OCI-LY3 (cell line): ENCODE data around the gene ZNF497.
"Not testable (repeated sequence)": the region's sequence is repeated elsewhere in the genome, so short reads cannot be mapped to it uniquely, and the experiment has no call there.

Source experiments
- H2AFZ ChIP-seq: fragments of 200-600, 300-600 bp; shearing (Covaris generic); 2 replicates; pipeline ENCODE4 v1.6.0; 2014; ENCODE audit warnings: antibody characterized with exemption, low read depth, low read length
- H3K27ac ChIP-seq: fragments of 200-600, 300-600 bp; sonication (generic); 2 replicates; pipeline ENCODE4 v1.5.1; 2014; ENCODE audit warnings: mild to moderate bottlenecking, low read length, moderate library complexity, mixed read lengths
- H3K27me3 ChIP-seq: fragments of 200-600, 300-600 bp; sonication (generic); 2 replicates; pipeline ENCODE4 v1.6.1; 2014; ENCODE audit warnings: low read depth, low read length, mixed read lengths
- H3K36me3 ChIP-seq: fragments of 200-600, 300-600 bp; sonication (generic); replicated peaks from 2 replicates; pipeline ENCODE3; 2014; ENCODE audit warnings: low read depth, low read length, mixed read lengths
- H3K4me1 ChIP-seq: fragments of 300-600, 200-600 bp; sonication (generic); 2 replicates; pipeline ENCODE4 v1.6.1; 2014; ENCODE audit warnings: low read length, mixed read lengths
- H3K4me2 ChIP-seq: fragments of 200-600, 300-600 bp; sonication (generic); 2 replicates; pipeline ENCODE4 v1.6.1; 2014; ENCODE audit warnings: low read length, mixed read lengths
- H3K4me3 ChIP-seq: fragments of 300-600, 200-600 bp; sonication (generic); 2 replicates; pipeline ENCODE4 v1.5.1; 2014; ENCODE audit warnings: antibody characterized with exemption, mild to moderate bottlenecking, low read length, moderate library complexity
- H3K79me2 ChIP-seq: fragments of 300-600, 200-600 bp; shearing (Covaris generic); 2 replicates; pipeline ENCODE4 v1.6.1; 2014; ENCODE audit warnings: mild to moderate bottlenecking, low read length, mixed read lengths
- H3K9ac ChIP-seq: fragments of 300-600, 200-600 bp; shearing (Covaris generic); 2 replicates; pipeline ENCODE4 v1.6.0; 2014; ENCODE audit warnings: mild to moderate bottlenecking, low read length, moderate library complexity
- H3K9me3 ChIP-seq: fragments of 200-600, 300-600 bp; shearing (Covaris generic); 2 replicates; pipeline ENCODE4 v1.6.1; 2014; ENCODE audit warnings: low read length, mixed read lengths; ENCODE audit not compliant: insufficient read depth
- H4K20me1 ChIP-seq: fragments of 200-600, 300-600 bp; sonication (generic); 2 replicates; pipeline ENCODE4 v1.6.1; 2016; ENCODE audit warnings: low read length, mixed read lengths; ENCODE audit not compliant: insufficient read depth
- EZH2phosphoT487 ChIP-seq: fragments of 200-600 bp; shearing (Covaris generic); IDR thresholded peaks from 2 replicates; pipeline ENCODE4 v1.6.1; 2018; ENCODE audit warnings: antibody characterized with exemption, mixed run types, low read depth
- TF ChIP-seq, protein P1 (sequence below): fragments of 200-600, 300-600 bp; sonication (generic); IDR thresholded peaks from 2 replicates; pipeline ENCODE4 v1.5.1; 2014; ENCODE audit warnings: antibody characterized with exemption, low read length, low read depth

Gene ZNF497

DNA sequence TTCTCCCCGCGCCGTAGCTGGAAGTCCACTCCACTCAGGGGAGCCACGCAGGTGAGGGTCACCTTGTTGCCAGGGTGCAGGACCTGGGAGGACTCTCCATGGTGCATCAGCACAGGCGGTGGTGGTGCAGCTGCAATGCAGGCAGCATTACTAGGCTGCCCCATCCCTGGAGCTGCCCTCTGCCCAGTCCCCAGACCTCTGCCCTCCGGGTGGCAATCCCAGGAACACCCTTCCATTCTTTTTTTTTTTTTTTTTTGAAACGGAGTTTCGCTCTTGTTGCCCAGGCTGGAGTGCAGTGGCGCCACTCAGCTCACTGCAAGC, 11.0 kb downstream of the ZNF497 start:
- no peak overlapping the region for H3K4me2 ChIP-seq
- H3K4me1 ChIP-seq = peaks cover 3% of the 10 kb centered on the region; the same call in 1 of the 2 replicates
- no peak overlapping the region for H3K4me3 ChIP-seq
- no peaks in the 10 kb centered on the region for H3K27me3 ChIP-seq
- no peaks in the 10 kb centered on the region for H4K20me1 ChIP-seq
- TF ChIP-seq, protein P1, sequence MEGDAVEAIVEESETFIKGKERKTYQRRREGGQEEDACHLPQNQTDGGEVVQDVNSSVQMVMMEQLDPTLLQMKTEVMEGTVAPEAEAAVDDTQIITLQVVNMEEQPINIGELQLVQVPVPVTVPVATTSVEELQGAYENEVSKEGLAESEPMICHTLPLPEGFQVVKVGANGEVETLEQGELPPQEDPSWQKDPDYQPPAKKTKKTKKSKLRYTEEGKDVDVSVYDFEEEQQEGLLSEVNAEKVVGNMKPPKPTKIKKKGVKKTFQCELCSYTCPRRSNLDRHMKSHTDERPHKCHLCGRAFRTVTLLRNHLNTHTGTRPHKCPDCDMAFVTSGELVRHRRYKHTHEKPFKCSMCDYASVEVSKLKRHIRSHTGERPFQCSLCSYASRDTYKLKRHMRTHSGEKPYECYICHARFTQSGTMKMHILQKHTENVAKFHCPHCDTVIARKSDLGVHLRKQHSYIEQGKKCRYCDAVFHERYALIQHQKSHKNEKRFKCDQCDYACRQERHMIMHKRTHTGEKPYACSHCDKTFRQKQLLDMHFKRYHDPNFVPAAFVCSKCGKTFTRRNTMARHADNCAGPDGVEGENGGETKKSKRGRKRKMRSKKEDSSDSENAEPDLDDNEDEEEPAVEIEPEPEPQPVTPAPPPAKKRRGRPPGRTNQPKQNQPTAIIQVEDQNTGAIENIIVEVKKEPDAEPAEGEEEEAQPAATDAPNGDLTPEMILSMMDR = no peak
- no peak for TF ChIP-seq EZH2phosphoT487
- no peak overlapping the region for H3K9ac ChIP-seq
- H2AFZ ChIP-seq = no peak overlapping the region
- H3K27ac ChIP-seq = no peak overlapping the region
- no peaks in the 10 kb centered on the region for H3K9me3 ChIP-seq
- no peaks in the 10 kb centered on the region for H3K36me3 ChIP-seq
- H3K79me2 ChIP-seq = no peaks in the 10 kb centered on the region; the same call in 1 of the 2 replicates

GRCh38 chr19:58350871-58351557, 11.5 kb downstream of the ZNF497 start:
- Histone ChIP-seq H3K27me3 (no peaks in the 10 kb centered on the region), H2AFZ (no peak overlapping the region), H4K20me1 (no peaks in the 10 kb centered on the region), H3K9ac (no peak overlapping the region), H3K4me1 (peaks cover 3% of the 10 kb centered on the region; the same call in 1 of the 2 replicates), H3K9me3 (no peaks in the 10 kb centered on the region), H3K4me2 (no peak overlapping the region), H3K27ac (no peak overlapping the region), H3K4me3 (no peak overlapping the region), H3K79me2 (no peaks in the 10 kb centered on the region; the same call in 1 of the 2 replicates), H3K36me3 (no peaks in the 10 kb centered on the region)
- no peak for TF ChIP-seq EZH2phosphoT487
- TF ChIP-seq, protein P1 = no peak

DNA sequence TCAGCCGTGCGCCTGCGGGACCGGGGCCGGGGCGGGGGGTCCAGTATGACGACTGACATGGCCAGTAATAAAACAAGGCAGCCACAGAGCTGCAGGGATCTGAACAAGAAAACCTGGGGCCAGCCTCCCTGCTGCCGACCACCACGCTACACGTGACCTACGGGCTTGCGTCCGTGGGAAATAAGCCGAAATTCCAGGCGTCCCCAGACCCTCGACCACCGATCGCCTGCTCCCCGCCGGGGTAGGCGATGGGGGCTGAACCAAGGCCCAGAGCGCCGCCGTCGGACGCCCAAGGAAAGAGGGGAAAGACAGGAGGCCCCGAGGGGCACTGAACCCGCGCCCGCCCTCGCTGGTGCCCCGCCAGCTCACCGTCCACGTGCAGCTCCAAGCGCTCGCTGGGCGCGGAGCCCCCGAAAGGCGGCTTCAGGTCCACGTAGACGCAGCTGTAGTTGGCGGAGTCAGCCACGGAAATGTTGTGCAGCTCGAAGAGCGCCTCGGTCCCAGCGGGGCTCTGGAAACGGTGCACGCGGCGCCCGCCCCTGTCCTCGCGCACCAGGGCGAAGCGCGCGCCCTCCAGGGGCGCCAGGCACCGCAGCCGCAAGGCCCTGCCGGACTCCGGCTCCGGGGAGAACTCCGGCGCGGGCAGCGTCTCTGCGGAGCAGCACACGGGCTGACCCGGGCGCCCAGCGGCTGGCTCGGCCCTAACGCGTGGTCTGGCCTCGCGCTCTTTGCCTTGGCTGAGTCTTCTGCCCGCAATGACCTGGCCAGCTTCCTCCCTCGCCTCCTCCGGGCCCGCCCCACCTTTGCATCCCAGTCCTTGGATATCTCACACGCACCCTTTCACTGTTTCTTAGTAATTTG, 12.3 kb downstream of the ZNF497 start:
- Histone ChIP-seq H3K36me3 (no peaks in the 10 kb centered on the region), H4K20me1 (no peaks in the 10 kb centered on the region), H3K27ac (no peak overlapping the region), H2AFZ (no peak overlapping the region), H3K4me2 (no peak overlapping the region), H3K9me3 (no peaks in the 10 kb centered on the region), H3K79me2 (no peaks in the 10 kb centered on the region; the same call in 1 of the 2 replicates), H3K9ac (no peak overlapping the region), H3K27me3 (no peaks in the 10 kb centered on the region), H3K4me3 (no peak overlapping the region), H3K4me1 (peaks cover 3% of the 10 kb centered on the region; the same call in 1 of the 2 replicates)
- TF ChIP-seq, protein P1 = no peak
- TF ChIP-seq EZH2phosphoT487 = no peak

- peaks cover 3% of the 10 kb centered on the region; the same call in 1 of the 2 replicates for H3K4me1 ChIP-seq
- H3K27ac ChIP-seq = no peak overlapping the region
- no peaks in the 10 kb centered on the region for H3K27me3 ChIP-seq
- no peak overlapping the region for H3K4me3 ChIP-seq
- H3K9me3 ChIP-seq = no peaks in the 10 kb centered on the region
- no peaks in the 10 kb centered on the region for H3K36me3 ChIP-seq
- no peak overlapping the region for H3K4me2 ChIP-seq
- TF ChIP-seq EZH2phosphoT487 = no peak
- TF ChIP-seq, protein P1 = no peak
- no peaks in the 10 kb centered on the region; the same call in 1 of the 2 replicates for H3K79me2 ChIP-seq
- no peaks in the 10 kb centered on the region for H4K20me1 ChIP-seq
- no peak overlapping the region for H2AFZ ChIP-seq
- no peak overlapping the region for H3K9ac ChIP-seq
Measured at GRCh38 chr19:58349590-58349989, 13.0 kb downstream of the ZNF497 start.

DNA sequence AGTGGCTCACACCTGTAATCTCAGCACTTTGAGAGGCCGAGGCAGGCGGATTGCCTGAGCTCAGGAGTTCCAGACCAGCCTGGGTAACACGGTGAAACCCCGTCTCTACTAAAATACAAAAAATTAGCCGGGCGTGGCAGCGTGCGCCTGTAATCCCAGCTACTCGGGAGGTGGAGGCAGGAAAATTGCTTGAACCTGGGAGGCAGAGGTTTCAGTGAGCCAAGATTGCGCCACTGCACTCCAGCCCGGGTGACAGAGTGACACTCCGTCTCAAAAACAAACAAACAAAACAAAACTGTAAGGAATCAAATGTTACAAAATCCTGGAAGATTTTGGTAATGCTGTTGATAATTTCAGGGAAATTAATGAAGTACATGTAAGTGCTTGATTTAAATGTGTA, 14.5 kb downstream of the ZNF497 start:
- Histone ChIP-seq H3K4me3 (peak overlapping the region; percentile 81), H3K4me2 (peak overlapping the region; percentile 55), H3K9ac (peak overlapping the region; percentile 63)
- H3K27me3 ChIP-seq, H3K4me1 ChIP-seq, H4K20me1 ChIP-seq, H2AFZ ChIP-seq, H3K79me2 ChIP-seq, H3K9me3 ChIP-seq, H3K27ac ChIP-seq, H3K36me3 ChIP-seq: not testable (repeated sequence)
